Measurements from ENCODE around the gene TRIOBP. TPM values are rescaled to one million over a fixed set of nuclear protein-coding genes. Genes with fewer than 3 reads are reported as not detected.
A peak's percentile ranks its signal among the peaks of the same experiment; 100 is the strongest.

TRIOBP gene
- total RNA-seq, 2 experiments from 2014 or later = 9.0 to 10.1 TPM

DNA sequence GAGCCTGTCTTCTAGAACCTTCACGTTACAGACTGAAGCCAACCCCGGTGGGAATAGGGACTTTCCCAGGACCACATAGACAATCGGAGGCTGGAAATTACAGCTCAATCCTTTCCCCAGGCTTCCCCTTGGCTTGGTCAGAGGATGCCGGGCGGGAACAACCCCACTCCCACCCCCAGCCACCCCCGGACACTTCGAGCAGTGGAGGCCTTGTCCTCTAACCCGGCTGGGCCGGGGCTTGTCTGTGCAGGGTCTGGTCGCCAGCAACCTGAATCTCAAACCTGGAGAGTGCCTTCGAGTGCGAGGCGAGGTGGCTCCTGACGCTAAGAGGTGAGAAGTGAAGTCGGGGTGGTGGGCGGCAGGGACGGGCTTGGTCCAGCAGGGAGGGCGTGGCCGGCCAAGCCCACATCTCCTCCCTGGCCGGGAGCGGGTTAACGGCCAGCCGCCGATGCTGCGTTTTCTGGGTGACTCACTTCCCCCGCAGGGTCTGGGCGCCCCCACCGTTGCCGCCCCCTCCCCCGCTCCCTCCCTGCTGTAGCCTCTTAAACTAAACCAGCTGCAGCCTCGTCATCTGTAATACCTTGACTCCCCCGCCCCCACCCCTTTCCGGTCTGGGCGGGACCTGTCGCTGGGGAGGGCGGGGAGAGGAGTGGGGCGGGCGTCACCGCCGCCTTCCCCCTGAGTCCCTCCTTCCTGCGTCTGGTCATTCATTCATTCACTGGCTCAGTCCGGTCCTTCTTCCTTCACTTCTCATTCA lies 19.9 kb upstream of the TRIOBP start:
- H3K27me3 ChIP-seq (ENCODE audit: control insufficient read depth in 1 of 2, insufficient read depth in 2 of 2, low read length in 2 of 2) = no peaks in the 10 kb centered on the region
- CTCF ChIA-PET = interaction anchor here (0.7 to 12.8 kb wide), 3 partner anchors 36 to 84 kb away, joined by 3 to 171 read pairs (median 5); partner anchors contain the start of gene SH3BP1
- Mint-ChIP-seq H3K4me3 (peak overlapping the region; percentile 89), H3K27ac (peak overlapping the region; percentile 96), H3K27me3 (no peaks in the 10 kb centered on the region), H3K36me3 (ENCODE audit: low read depth) (peaks cover 9% of the 10 kb centered on the region), H3K9me3 (no peaks in the 10 kb centered on the region), H3K4me1 (ENCODE audit: low read depth) (peaks cover 58% of the 10 kb centered on the region)
- peak; percentile 90 to 97 (median 94) for DNase-seq
- peak overlapping the region; percentile 91 to 99 for H3K27ac ChIP-seq (ENCODE audit: low read depth in 1 of 2, low read length in 2 of 2)
- ATAC-seq (ENCODE audit: poor library complexity) = peak; percentile 83
- H3K36me3 ChIP-seq (ENCODE audit: insufficient read depth, low read length) = peaks cover 5% of the 10 kb centered on the region
- POLR2A ChIA-PET = interaction anchor here (0.7 to 10.5 kb wide), 14 partner anchors 9 to 376 kb away, joined by 3 to 256 read pairs (median 19); partner anchors contain the start of genes ANKRD54, GGA1, NOL12 and PDXP
- H3K4me3 ChIP-seq (ENCODE audit: low read length) = peak overlapping the region; percentile 88
- intact Hi-C loops (cut with DNase I, micrococcal nuclease) = loop anchor here (1.0 kb wide), 2 partner anchors 19 to 69 kb away; partner anchors contain the start of genes GGA1 (in 1 of the 2) and PDXP (in 1 of the 2)
- H3K4me1 ChIP-seq (ENCODE audit: insufficient read depth, low read length) = peaks cover 72% of the 10 kb centered on the region
- TF ChIP-seq, protein P1, sequence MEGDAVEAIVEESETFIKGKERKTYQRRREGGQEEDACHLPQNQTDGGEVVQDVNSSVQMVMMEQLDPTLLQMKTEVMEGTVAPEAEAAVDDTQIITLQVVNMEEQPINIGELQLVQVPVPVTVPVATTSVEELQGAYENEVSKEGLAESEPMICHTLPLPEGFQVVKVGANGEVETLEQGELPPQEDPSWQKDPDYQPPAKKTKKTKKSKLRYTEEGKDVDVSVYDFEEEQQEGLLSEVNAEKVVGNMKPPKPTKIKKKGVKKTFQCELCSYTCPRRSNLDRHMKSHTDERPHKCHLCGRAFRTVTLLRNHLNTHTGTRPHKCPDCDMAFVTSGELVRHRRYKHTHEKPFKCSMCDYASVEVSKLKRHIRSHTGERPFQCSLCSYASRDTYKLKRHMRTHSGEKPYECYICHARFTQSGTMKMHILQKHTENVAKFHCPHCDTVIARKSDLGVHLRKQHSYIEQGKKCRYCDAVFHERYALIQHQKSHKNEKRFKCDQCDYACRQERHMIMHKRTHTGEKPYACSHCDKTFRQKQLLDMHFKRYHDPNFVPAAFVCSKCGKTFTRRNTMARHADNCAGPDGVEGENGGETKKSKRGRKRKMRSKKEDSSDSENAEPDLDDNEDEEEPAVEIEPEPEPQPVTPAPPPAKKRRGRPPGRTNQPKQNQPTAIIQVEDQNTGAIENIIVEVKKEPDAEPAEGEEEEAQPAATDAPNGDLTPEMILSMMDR (IDR thresholded peaks at IDR 0.05) = no peak
- peaks cover 0 to 4% of the 10 kb centered on the region in 2 experiments for H3K9me3 ChIP-seq (ENCODE audit: control insufficient read depth in 1 of 2, insufficient read depth in 1 of 2, low read length in 2 of 2)

DNA sequence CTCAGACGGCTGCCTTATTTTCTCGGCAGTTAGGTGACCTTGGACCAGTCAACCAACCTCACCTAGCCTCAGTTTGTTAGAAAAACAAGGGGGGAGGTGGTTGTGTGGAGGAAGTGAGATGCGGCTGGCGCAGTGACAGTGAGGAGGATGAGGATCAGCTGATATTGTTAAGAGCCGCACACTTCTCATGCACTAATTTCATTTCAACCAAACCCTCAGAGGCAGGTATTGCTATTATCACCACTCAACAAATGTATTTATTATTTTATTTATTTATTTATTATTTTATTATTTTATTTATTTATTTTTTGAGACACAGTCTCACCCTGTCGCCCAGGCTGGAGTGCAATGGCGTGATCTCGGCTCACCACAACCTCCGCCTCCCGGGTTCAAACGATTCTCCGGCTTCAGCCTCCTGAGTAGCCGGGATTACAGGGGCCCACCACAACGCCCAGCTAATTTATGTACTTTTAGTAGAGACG lies 19.3 kb upstream of the TRIOBP start:
- H3K4me3 ChIP-seq (ENCODE audit: low read length) = peak overlapping the region; percentile 88
- peaks cover 5% of the 10 kb centered on the region for H3K36me3 ChIP-seq (ENCODE audit: insufficient read depth, low read length)
- H3K9me3 ChIP-seq (ENCODE audit: control insufficient read depth in 1 of 2, insufficient read depth in 1 of 2, low read length in 2 of 2) = peaks cover 0 to 4% of the 10 kb centered on the region in 2 experiments
- no peaks in the 10 kb centered on the region for H3K9me3 Mint-ChIP-seq
- TF ChIP-seq, protein P1 (IDR thresholded peaks at IDR 0.05) = no peak
- H3K27me3 ChIP-seq (ENCODE audit: control insufficient read depth in 1 of 2, insufficient read depth in 2 of 2, low read length in 2 of 2) = no peaks in the 10 kb centered on the region
- H3K4me3 Mint-ChIP-seq = peak overlapping the region; percentile 89
- peak overlapping the region; percentile 96 for H3K27ac Mint-ChIP-seq
- ATAC-seq (ENCODE audit: poor library complexity) (peak; percentile 63), DNase-seq (peak in 1 of 14 experiments; percentile 15)
- H3K4me1 Mint-ChIP-seq (ENCODE audit: low read depth) = peaks cover 52% of the 10 kb centered on the region
- intact Hi-C loops (cut with DNase I, micrococcal nuclease) = loop anchor here (1.0 kb wide), 2 partner anchors 19 to 69 kb away; partner anchors contain the start of genes GGA1 (in 1 of the 2) and PDXP (in 1 of the 2)
- H3K27me3 Mint-ChIP-seq = no peaks in the 10 kb centered on the region
- peaks cover 9% of the 10 kb centered on the region for H3K36me3 Mint-ChIP-seq (ENCODE audit: low read depth)
- ChIA-PET CTCF (interaction anchor here (0.7 to 12.8 kb wide), 3 partner anchors 36 to 85 kb away, joined by 3 to 171 read pairs (median 5); partner anchors contain the start of gene SH3BP1), POLR2A (interaction anchor here (0.7 to 10.5 kb wide), 14 partner anchors 9 to 377 kb away, joined by 3 to 256 read pairs (median 19); partner anchors contain the start of genes ANKRD54, GGA1, NOL12 and PDXP)
- peak overlapping the region; percentile 91 to 99 for H3K27ac ChIP-seq (ENCODE audit: low read depth in 1 of 2, low read length in 2 of 2)
- H3K4me1 ChIP-seq (ENCODE audit: insufficient read depth, low read length) = peaks cover 66% of the 10 kb centered on the region

DNA sequence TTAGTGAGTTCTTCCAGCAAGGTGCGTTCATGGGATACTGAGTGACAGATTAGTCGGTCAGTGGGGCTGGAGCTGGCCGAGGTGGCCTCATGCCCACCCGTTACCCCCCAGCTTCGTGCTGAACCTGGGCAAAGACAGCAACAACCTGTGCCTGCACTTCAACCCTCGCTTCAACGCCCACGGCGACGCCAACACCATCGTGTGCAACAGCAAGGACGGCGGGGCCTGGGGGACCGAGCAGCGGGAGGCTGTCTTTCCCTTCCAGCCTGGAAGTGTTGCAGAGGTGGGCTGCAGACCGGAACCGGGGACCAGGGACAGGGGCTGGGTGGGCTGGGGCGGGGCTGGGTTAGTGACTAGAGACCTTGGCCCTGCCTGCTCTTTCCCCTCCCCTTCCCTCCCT lies 18.5 kb upstream of the TRIOBP start:
- no peaks in the 10 kb centered on the region for H3K27me3 Mint-ChIP-seq
- CTCF ChIA-PET = interaction anchor here (12.8 kb wide), 1 partner anchor 37 kb away, joined by 171 read pairs; the partner anchor contains the start of gene SH3BP1
- POLR2A ChIA-PET = interaction anchor here (0.6 to 10.5 kb wide), 5 partner anchors 8 to 70 kb away, joined by 3 to 256 read pairs (median 38); partner anchors contain the start of genes GGA1, NOL12 and PDXP
- H3K27me3 ChIP-seq (ENCODE audit: control insufficient read depth in 1 of 2, insufficient read depth in 2 of 2, low read length in 2 of 2) = no peaks in the 10 kb centered on the region
- peak overlapping the region in 1 of 2 donors; percentile 99 for H3K27ac ChIP-seq (ENCODE audit: low read depth in 1 of 2, low read length in 2 of 2)
- no peaks in the 10 kb centered on the region for H3K9me3 Mint-ChIP-seq
- TF ChIP-seq, protein P1 (IDR thresholded peaks at IDR 0.05) = no peak
- DNase-seq (no peak), ATAC-seq (ENCODE audit: poor library complexity) (no peak)
- H3K36me3 ChIP-seq (ENCODE audit: insufficient read depth, low read length) = peaks cover 5% of the 10 kb centered on the region
- peaks cover 46% of the 10 kb centered on the region for H3K4me1 Mint-ChIP-seq (ENCODE audit: low read depth)
- no peak overlapping the region for H3K4me3 Mint-ChIP-seq
- H3K27ac Mint-ChIP-seq = peak overlapping the region; percentile 96
- peaks cover 0 to 4% of the 10 kb centered on the region in 2 experiments for H3K9me3 ChIP-seq (ENCODE audit: control insufficient read depth in 1 of 2, insufficient read depth in 1 of 2, low read length in 2 of 2)
- intact Hi-C loops (cut with DNase I, micrococcal nuclease) = no loop called here
- no peak overlapping the region for H3K4me3 ChIP-seq (ENCODE audit: low read length)
- H3K36me3 Mint-ChIP-seq (ENCODE audit: low read depth) = peaks cover 9% of the 10 kb centered on the region
- H3K4me1 ChIP-seq (ENCODE audit: insufficient read depth, low read length) = peaks cover 57% of the 10 kb centered on the region

Measured in CD4-positive, alpha-beta T cell (primary cell).